Fibroblast of lung (primary cell): ENCODE measurements around the gene STIM1. TPM values are rescaled to one million over a fixed set of nuclear protein-coding genes. Genes with fewer than 3 reads are reported as not detected.
A peak's percentile ranks its signal among the peaks of the same experiment; 100 is the strongest.

ENCODE experiments used
- DNase-seq, 2 donors: peaks; one replicate each; pipeline versions ENCODE4 v3.0.0 to v3.0.0-alpha.2; 2010; ENCODE audit warnings: low read depth in 2 of 2
- H2AFZ ChIP-seq: 2 replicates; pipeline ENCODE4 v1.5.1; 2012; ENCODE audit warnings: low read length, control low read depth, inconsistent platforms
- H3K27ac ChIP-seq: 2 replicates; pipeline ENCODE4 v1.5.1; 2011; ENCODE audit warnings: low read length, control low read depth; ENCODE audit not compliant: insufficient read depth
- H3K27me3 ChIP-seq: 2 replicates; pipeline ENCODE4 v1.5.1; 2011; ENCODE audit warnings: mild to moderate bottlenecking, low read length; ENCODE audit not compliant: control insufficient read depth, insufficient read depth
- H3K36me3 ChIP-seq: 2 replicates; pipeline ENCODE4 v1.5.1; 2011; ENCODE audit warnings: low read length; ENCODE audit not compliant: control insufficient read depth, insufficient read depth
- H3K4me1 ChIP-seq: 2 replicates; pipeline ENCODE4 v1.5.1; 2011; ENCODE audit warnings: low read length; ENCODE audit not compliant: control insufficient read depth, insufficient read depth; ENCODE audit errors: extremely low read depth
- H3K4me2 ChIP-seq: 2 replicates; pipeline ENCODE4 v1.5.1; 2011; ENCODE audit warnings: low read length, control low read depth; ENCODE audit not compliant: insufficient read depth; ENCODE audit errors: extremely low read depth
- H3K4me3 ChIP-seq, 4 experiments: fragments of 200-600 bp in 1 of 4; sonication (generic) in 1 of 4; replicated peaks in 1 of 4; 2 replicates each; pipeline ENCODE4 v1.5.1; 2011 to 2016; ENCODE audit warnings: low read length in 4 of 4, low read depth in 3 of 4, mild to moderate bottlenecking in 3 of 4, control low read depth in 2 of 4, inconsistent platforms in 1 of 4, mixed read lengths in 1 of 4; ENCODE audit not compliant: insufficient read depth in 1 of 4; ENCODE audit errors: control extremely low read depth in 1 of 4
- H3K79me2 ChIP-seq: 2 replicates; pipeline ENCODE4 v1.5.1; 2012; ENCODE audit warnings: mild to moderate bottlenecking, low read length, inconsistent platforms; ENCODE audit not compliant: control insufficient read depth, insufficient read depth
- H3K9ac ChIP-seq: 2 replicates; pipeline ENCODE4 v1.5.1; 2011; ENCODE audit warnings: mild to moderate bottlenecking, low read length, control low read depth; ENCODE audit not compliant: insufficient read depth
- H3K9me3 ChIP-seq: 2 replicates; pipeline ENCODE4 v1.5.1; 2012; ENCODE audit warnings: low read depth, low read length; ENCODE audit not compliant: control insufficient read depth, insufficient read depth
- H4K20me1 ChIP-seq: 2 replicates; pipeline ENCODE4 v1.5.1; 2011; ENCODE audit warnings: low read length; ENCODE audit not compliant: control insufficient read depth, insufficient read depth; ENCODE audit errors: extremely low read depth
- CTCF ChIP-seq, 2 donors: IDR thresholded peaks in 1 of 2; conservative IDR thresholded peaks in 1 of 2; 1 replicate in 1 of 2; 2 replicates in 1 of 2; pipeline ENCODE4 v1.5.1; 2011 to 2012; ENCODE audit warnings: low read length in 2 of 2, control low read depth in 1 of 2, inconsistent platforms in 1 of 2, low read depth in 1 of 2, mild to moderate bottlenecking in 1 of 2
- EZH2 ChIP-seq: IDR thresholded peaks from 2 replicates; pipeline ENCODE4 v1.5.1; 2012; ENCODE audit warnings: low read length, control low read depth, mild to moderate bottlenecking; ENCODE audit errors: missing control alignments
- polyA plus RNA-seq, 2 donors: library from polyadenylated mRNA; depleted of rRNA in 1 of 2; stranded (reverse) in 1 of 2; unstranded in 1 of 2; fragments of >200 nt; gene quantifications; 2 replicates each; pipeline ENCODE4 v1.2.1, GENCODE V29; 2011 to 2012; ENCODE audit warnings: missing spikeins in 1 of 2
- total RNA-seq: library from RNA; depleted of rRNA; stranded (reverse); fragments of >200 nt; gene quantifications from 2 replicates; pipeline ENCODE4 v1.2.1, GENCODE V29; 2014

Gene STIM1
- total and polyA plus RNA-seq, 2 donors (not counting 1 experiment from before 2014, with no cell fraction given) = 38.1 to 44.6 TPM

DNA sequence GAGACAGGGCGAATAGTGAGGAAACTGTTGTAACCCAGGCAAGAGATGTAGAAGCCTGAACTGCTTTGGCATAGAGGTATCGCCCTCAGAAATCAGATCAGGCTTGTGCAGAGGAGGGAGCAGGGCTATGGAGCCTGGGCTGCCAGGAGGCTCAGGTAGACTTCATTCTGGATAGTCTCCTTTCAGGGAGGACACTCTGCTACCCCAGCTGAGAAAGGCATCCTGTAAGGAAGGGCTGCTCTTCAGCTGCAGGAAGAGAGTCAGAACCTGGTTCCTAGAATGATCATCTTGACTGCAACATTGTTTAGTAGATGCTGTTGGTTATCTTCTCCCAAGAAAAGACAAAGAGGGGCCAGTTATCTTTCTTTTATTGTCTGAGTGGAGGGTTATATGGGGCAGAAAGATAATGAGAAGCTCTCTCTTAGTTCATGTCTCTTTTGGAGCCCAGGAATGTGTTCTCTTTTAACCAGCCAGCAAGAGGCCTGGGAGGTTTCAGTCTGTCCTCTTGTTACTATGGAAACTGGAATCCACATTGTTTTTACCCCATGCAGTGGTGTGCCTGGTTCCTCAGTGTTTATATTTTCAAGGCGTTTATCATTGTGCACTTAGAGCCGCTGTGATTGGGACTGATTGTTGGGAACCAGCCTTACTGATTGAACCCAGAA, 95.7 kb downstream of the STIM1 start:
- H4K20me1 ChIP-seq = no peaks in the 10 kb centered on the region
- no peaks in the 10 kb centered on the region for H3K27me3 ChIP-seq
- H3K4me3 ChIP-seq = no peak overlapping the region
- H3K4me1 ChIP-seq = peaks cover 10% of the 10 kb centered on the region
- no peak overlapping the region for H2AFZ ChIP-seq
- DNase-seq = peak; percentile 66 to 74
- H3K9me3 ChIP-seq = no peaks in the 10 kb centered on the region
- H3K36me3 ChIP-seq = no peaks in the 10 kb centered on the region
- H3K27ac ChIP-seq = no peak overlapping the region
- TF ChIP-seq CTCF (conservative IDR thresholded peaks at IDR 0.05 in 1 of 2, IDR thresholded peaks at IDR 0.05 in 1 of 2; ENCODE audit: low read depth in 1 of 2, low read length in 2 of 2) (no peak), EZH2 (no peak)
- H3K79me2 ChIP-seq = no peaks in the 10 kb centered on the region
- H3K4me2 ChIP-seq = no peak overlapping the region
- H3K9ac ChIP-seq = no peak overlapping the region

- no peak for DNase-seq
- no peak overlapping the region for H3K4me2 ChIP-seq
- H3K9me3 ChIP-seq = no peaks in the 10 kb centered on the region
- H3K4me3 ChIP-seq = no peak overlapping the region
- H3K36me3 ChIP-seq = no peaks in the 10 kb centered on the region
- no peak overlapping the region for H2AFZ ChIP-seq
- no peaks in the 10 kb centered on the region for H4K20me1 ChIP-seq
- no peaks in the 10 kb centered on the region for H3K79me2 ChIP-seq
- TF ChIP-seq CTCF (conservative IDR thresholded peaks at IDR 0.05 in 1 of 2, IDR thresholded peaks at IDR 0.05 in 1 of 2; ENCODE audit: low read depth in 1 of 2, low read length in 2 of 2) = no peak
- H3K9ac ChIP-seq = no peak overlapping the region
- H3K27ac ChIP-seq = no peak overlapping the region
- H3K27me3 ChIP-seq = no peaks in the 10 kb centered on the region
- no peaks in the 10 kb centered on the region for H3K4me1 ChIP-seq
Observed at GRCh38 chr11:3952715-3953114, 97.3 kb downstream of the STIM1 start.

DNA sequence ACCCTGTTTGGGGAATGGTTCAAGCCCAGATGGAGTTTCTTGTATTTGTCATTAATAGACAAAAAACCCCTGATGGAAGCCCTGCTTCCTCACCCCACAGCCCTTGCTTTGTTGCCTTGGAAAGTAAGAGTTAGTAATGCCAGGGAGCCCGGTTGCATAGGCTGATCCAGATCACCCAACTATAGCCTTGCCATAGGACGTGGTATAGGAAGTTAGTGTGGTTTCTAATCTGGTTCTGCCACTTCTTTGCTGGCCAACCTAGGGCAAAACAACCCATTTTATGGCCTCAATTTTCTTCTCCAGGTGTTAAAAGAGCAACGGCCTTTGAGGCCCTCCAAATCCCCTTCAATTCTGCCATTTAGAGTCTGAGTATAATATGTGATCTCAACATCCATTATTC, 97.9 kb downstream of the STIM1 start:
- Histone ChIP-seq H3K27me3 (no peaks in the 10 kb centered on the region), H3K9me3 (no peaks in the 10 kb centered on the region), H2AFZ (no peak overlapping the region), H3K36me3 (no peaks in the 10 kb centered on the region), H3K4me2 (no peak overlapping the region), H4K20me1 (no peaks in the 10 kb centered on the region), H3K4me3 (no peak overlapping the region), H3K79me2 (no peaks in the 10 kb centered on the region), H3K9ac (no peak overlapping the region), H3K27ac (no peak overlapping the region), H3K4me1 (no peaks in the 10 kb centered on the region)
- TF ChIP-seq EZH2 (no peak), CTCF (conservative IDR thresholded peaks at IDR 0.05 in 1 of 2, IDR thresholded peaks at IDR 0.05 in 1 of 2; ENCODE audit: low read depth in 1 of 2, low read length in 2 of 2) (no peak)
- DNase-seq = no peak
